Esophagus muscularis mucosa (tissue), 4 donors: ENCODE measurements around the gene C11orf16.

ENCODE experiments used
- CTCF ChIP-seq, 3 experiments: fragments of 200-600 bp in 2 of 3; fragments of 450-650 bp in 1 of 3; sonication (generic) in 2 of 3; IDR thresholded peaks; one replicate each; pipeline ENCODE4 v1.5.1; 2017 to 2019; ENCODE audit warnings: antibody characterized with exemption in 3 of 3, mild to moderate bottlenecking in 2 of 3, moderate library complexity in 1 of 3
- EP300 ChIP-seq: sonication (generic); formaldehyde crosslinking; IDR thresholded peaks from one replicate; pipeline ENCODE4 v1.6.1; 2017; ENCODE audit warnings: antibody characterized with exemption
- POLR2A ChIP-seq: fragments of 450-650 bp; IDR thresholded peaks from one replicate; pipeline ENCODE4 v1.6.1; 2017; ENCODE audit warnings: antibody characterized with exemption, moderate library complexity, mild to moderate bottlenecking, low read depth
- POLR2AphosphoS5 ChIP-seq, 2 donors: sonication (generic); formaldehyde crosslinking; IDR thresholded peaks; one replicate each; pipeline ENCODE4 v1.6.1; 2017; ENCODE audit warnings: antibody characterized with exemption in 2 of 2

- TF ChIP-seq POLR2A (no peak), EP300 (no peak), CTCF (IDR thresholded peaks at IDR 0.05) (no peak), POLR2AphosphoS5 (IDR thresholded peaks at IDR 0.05) (no peak)
Observed at GRCh38 chr11:8899119-8899753, 33.5 kb downstream of the C11orf16 start.
